Activated B cell treated with CpG ODN at 0.5 μM for 24 hours (primary cell): ENCODE results near the gene SRBD1. TPM values are rescaled to one million over a fixed set of nuclear protein-coding genes. Genes with fewer than 3 reads are reported as not detected.

Experiments
- ATAC-seq: fragments of 200-7000 bp; cut with Tn5 transposase; one replicate; pipeline ENCODE4 v1.10.0; 2021; ENCODE audit warnings: low read depth, mild to moderate bottlenecking, moderate library complexity
- CTCF ChIA-PET: fragments of 350-600 bp; sonication (Branson Sonifier 250); formaldehyde crosslinking; loops from one replicate; lab custom pipeline; 2021; ENCODE audit warnings: antibody characterized with exemption; lab: Charles Lee
- POLR2A ChIA-PET: fragments of 350-600 bp; sonication (Branson Sonifier 250); formaldehyde crosslinking; loops from one replicate; lab custom pipeline; 2021; ENCODE audit warnings: antibody characterized with exemption; lab: Charles Lee
- DNase-seq: peaks from one replicate; pipeline ENCODE4 v3.0.0; 2022
- H3K27ac Mint-ChIP-seq: one replicate; pipeline ENCODE4 v1.8.0; 2020; ENCODE audit warnings: mixed read lengths
- H3K27me3 Mint-ChIP-seq: one replicate; pipeline ENCODE4 v1.8.0; 2021; ENCODE audit warnings: mixed read lengths
- H3K36me3 Mint-ChIP-seq: one replicate; pipeline ENCODE4 v1.8.0; 2021; ENCODE audit warnings: low read depth, mixed read lengths
- H3K4me1 Mint-ChIP-seq: one replicate; pipeline ENCODE4 v1.8.0; 2021; ENCODE audit warnings: mixed read lengths
- H3K4me3 Mint-ChIP-seq: one replicate; pipeline ENCODE4 v1.8.0; 2020; ENCODE audit warnings: mild to moderate bottlenecking, mixed read lengths
- H3K9me3 Mint-ChIP-seq: one replicate; pipeline ENCODE4 v1.8.0; 2020; ENCODE audit warnings: mixed read lengths
- intact Hi-C: fragments of 100-400 bp; cut with micrococcal nuclease; formaldehyde crosslinking; loops from one replicate; pipeline ENCODE4 v1.15.1; 2024
- total RNA-seq: library from RNA; stranded (reverse); gene quantifications from 2 replicates; pipeline ENCODE4 v1.2.3, GENCODE V29; 2022
- TF ChIP-seq, protein P1 (sequence below): fragments of 200-600 bp; IDR thresholded peaks from one replicate; pipeline ENCODE4 v1.8.0; 2022; ENCODE audit warnings: antibody characterized with exemption, mild to moderate bottlenecking

SRBD1 gene
- total RNA-seq, 1 donor from 2014 or later: 20.2 TPM

DNA sequence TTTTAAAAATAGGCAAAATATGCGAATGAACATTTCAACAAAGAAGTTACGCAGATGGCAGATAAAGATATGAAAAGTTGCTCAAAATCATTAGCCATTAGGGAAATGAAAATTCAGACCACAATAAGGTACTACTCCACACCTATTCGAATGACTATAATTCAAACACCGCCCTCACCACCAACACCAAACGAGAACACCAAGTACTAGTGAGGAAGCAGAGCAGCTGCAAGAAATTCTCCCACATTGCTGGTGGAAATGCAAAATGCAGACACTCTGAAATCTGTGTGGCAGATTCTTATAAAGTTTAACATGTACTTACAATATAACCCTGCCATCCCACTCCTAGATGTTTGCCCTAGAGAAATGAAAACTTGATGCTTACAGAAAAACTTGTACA, 23.2 kb upstream of the SRBD1 start:
- intact Hi-C loops: no loop called here
- DNase-seq (no peak), ATAC-seq (no peak)
- CTCF ChIA-PET: no interaction called here
- TF ChIP-seq, protein P1, sequence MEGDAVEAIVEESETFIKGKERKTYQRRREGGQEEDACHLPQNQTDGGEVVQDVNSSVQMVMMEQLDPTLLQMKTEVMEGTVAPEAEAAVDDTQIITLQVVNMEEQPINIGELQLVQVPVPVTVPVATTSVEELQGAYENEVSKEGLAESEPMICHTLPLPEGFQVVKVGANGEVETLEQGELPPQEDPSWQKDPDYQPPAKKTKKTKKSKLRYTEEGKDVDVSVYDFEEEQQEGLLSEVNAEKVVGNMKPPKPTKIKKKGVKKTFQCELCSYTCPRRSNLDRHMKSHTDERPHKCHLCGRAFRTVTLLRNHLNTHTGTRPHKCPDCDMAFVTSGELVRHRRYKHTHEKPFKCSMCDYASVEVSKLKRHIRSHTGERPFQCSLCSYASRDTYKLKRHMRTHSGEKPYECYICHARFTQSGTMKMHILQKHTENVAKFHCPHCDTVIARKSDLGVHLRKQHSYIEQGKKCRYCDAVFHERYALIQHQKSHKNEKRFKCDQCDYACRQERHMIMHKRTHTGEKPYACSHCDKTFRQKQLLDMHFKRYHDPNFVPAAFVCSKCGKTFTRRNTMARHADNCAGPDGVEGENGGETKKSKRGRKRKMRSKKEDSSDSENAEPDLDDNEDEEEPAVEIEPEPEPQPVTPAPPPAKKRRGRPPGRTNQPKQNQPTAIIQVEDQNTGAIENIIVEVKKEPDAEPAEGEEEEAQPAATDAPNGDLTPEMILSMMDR: no peak
- Mint-ChIP-seq H3K27me3 (peaks cover 28% of the 10 kb centered on the region), H3K36me3 (no peaks in the 10 kb centered on the region), H3K4me3 (no peak overlapping the region), H3K4me1 (no peaks in the 10 kb centered on the region), H3K27ac (no peak overlapping the region), H3K9me3 (no peaks in the 10 kb centered on the region)
- POLR2A ChIA-PET: no interaction called here

DNA sequence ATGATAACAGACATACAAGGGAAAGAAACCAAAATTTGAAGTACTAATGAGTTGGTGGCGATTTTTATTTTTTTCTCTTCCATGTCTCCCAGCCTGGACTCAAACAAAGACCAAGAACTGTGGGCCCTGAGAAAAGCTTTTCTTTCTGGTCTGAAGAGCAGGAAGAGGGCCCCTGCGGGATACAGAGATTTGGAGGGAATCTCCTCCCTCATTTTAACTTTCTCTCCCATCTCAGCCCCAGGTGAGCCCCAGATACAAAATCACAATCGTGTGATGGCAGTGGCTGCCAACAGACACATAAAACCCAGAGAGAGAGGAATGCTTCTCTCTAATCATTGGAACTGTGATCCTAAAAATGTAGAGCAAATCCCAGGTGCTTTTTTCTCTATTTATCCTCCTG, 20.9 kb upstream of the SRBD1 start:
- CTCF ChIA-PET: no interaction called here
- intact Hi-C loops: no loop called here
- Mint-ChIP-seq H3K9me3 (no peaks in the 10 kb centered on the region), H3K4me1 (no peaks in the 10 kb centered on the region), H3K27me3 (peaks cover 33% of the 10 kb centered on the region), H3K27ac (no peak overlapping the region), H3K36me3 (no peaks in the 10 kb centered on the region), H3K4me3 (no peak overlapping the region)
- POLR2A ChIA-PET: no interaction called here
- ATAC-seq (no peak), DNase-seq (no peak)
- TF ChIP-seq, protein P1: no peak

DNA sequence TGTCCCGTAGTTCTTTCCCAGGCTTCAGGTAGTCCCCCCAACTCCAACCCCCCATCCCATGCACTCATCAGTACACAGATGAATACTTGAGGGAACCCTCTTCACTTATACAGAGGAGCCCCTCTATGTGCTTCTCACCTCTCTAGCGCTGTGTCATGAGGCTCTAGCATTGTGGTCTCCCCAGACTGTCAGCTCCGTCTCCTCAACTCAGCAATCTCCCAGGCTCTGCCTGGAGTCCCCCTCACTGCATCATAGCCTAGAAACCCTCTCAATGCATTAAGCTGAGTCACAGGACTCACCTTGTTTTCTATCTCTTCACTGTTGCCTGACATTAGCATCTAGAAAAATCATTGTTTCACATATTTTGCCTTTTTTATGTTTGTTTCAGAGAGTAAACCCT, 20.3 kb upstream of the SRBD1 start:
- ChIA-PET POLR2A (no interaction called here), CTCF (no interaction called here)
- TF ChIP-seq, protein P1: no peak
- Mint-ChIP-seq H3K9me3 (no peaks in the 10 kb centered on the region), H3K4me3 (no peak overlapping the region), H3K27me3 (peaks cover 33% of the 10 kb centered on the region), H3K27ac (no peak overlapping the region), H3K36me3 (no peaks in the 10 kb centered on the region), H3K4me1 (no peaks in the 10 kb centered on the region)
- no peak for DNase-seq
- ATAC-seq: no peak
- intact Hi-C loops: no loop called here

DNA sequence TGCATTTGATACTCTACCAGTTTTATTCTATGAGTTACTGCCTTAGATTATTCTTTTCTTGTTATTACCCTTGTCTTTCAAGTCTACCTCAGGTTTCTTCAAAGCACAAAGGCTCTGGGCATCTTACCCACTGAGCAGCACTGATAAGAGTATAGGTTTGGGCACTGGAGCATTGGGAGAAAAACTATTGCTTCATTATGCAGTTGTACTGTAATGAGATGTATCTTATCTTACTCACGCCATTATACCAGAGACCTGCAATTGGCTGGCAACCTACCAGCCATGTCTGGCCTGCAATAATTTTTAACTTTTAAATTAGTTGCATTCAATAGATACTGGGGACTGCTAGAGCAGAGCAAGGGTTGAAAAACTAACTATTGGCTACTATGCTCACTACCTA, 18.9 kb upstream of the SRBD1 start:
- Mint-ChIP-seq H3K4me3 (no peak overlapping the region), H3K27me3 (peaks cover 36% of the 10 kb centered on the region), H3K9me3 (no peaks in the 10 kb centered on the region), H3K27ac (no peak overlapping the region), H3K4me1 (no peaks in the 10 kb centered on the region), H3K36me3 (no peaks in the 10 kb centered on the region)
- DNase-seq: no peak
- intact Hi-C loops: no loop called here
- TF ChIP-seq, protein P1: no peak
- ChIA-PET CTCF (no interaction called here), POLR2A (no interaction called here)
- ATAC-seq: no peak

DNA sequence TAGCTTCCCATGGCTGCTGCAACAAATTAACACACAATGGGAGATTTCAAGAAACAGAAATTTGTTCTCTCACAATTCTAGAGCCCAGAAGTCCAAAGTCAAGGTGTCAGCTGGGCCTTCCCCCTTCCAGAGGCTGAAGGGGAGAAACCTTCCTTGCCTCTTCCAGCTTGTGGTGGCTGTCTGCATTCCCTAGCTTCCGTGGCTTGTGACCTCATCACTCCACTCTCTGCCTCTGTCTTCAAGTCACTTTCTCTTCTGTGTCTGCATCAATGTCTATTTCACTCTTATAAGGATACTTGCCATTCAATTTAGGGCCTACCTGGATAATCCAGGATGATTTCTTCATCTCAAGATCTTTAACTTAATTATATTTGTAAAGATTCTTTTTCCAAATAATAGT, 16.8 kb upstream of the SRBD1 start:
- H3K9me3 Mint-ChIP-seq: no peaks in the 10 kb centered on the region
- H3K36me3 Mint-ChIP-seq: no peaks in the 10 kb centered on the region
- H3K4me3 Mint-ChIP-seq: no peak overlapping the region
- TF ChIP-seq, protein P1: no peak
- ChIA-PET POLR2A (no interaction called here), CTCF (interaction anchor here (0.6 kb wide), 1 partner anchor 307 kb away, joined by 3 read pairs; no protein-coding TSS in a partner anchor)
- H3K4me1 Mint-ChIP-seq: no peaks in the 10 kb centered on the region
- intact Hi-C loops: no loop called here
- H3K27me3 Mint-ChIP-seq: peaks cover 33% of the 10 kb centered on the region
- ATAC-seq (no peak), DNase-seq (no peak)
- no peak overlapping the region for H3K27ac Mint-ChIP-seq
